Activated B cell treated with CpG ODN at 0.5 μM for 24 hours (primary cell): ENCODE results near the gene UBA6. TPM values are rescaled to one million over a fixed set of nuclear protein-coding genes. Genes with fewer than 3 reads are reported as not detected.

ENCODE experiments used
- ATAC-seq: fragments of 200-7000 bp; cut with Tn5 transposase; one replicate; pipeline ENCODE4 v1.10.0; 2021; ENCODE audit warnings: low read depth, mild to moderate bottlenecking, moderate library complexity
- CTCF ChIA-PET: fragments of 350-600 bp; sonication (Branson Sonifier 250); formaldehyde crosslinking; loops from one replicate; lab custom pipeline; 2021; ENCODE audit warnings: antibody characterized with exemption; lab: Charles Lee
- POLR2A ChIA-PET: fragments of 350-600 bp; sonication (Branson Sonifier 250); formaldehyde crosslinking; loops from one replicate; lab custom pipeline; 2021; ENCODE audit warnings: antibody characterized with exemption; lab: Charles Lee
- DNase-seq: peaks from one replicate; pipeline ENCODE4 v3.0.0; 2022
- H3K27ac Mint-ChIP-seq: one replicate; pipeline ENCODE4 v1.8.0; 2020; ENCODE audit warnings: mixed read lengths
- H3K27me3 Mint-ChIP-seq: one replicate; pipeline ENCODE4 v1.8.0; 2021; ENCODE audit warnings: mixed read lengths
- H3K36me3 Mint-ChIP-seq: one replicate; pipeline ENCODE4 v1.8.0; 2021; ENCODE audit warnings: low read depth, mixed read lengths
- H3K4me1 Mint-ChIP-seq: one replicate; pipeline ENCODE4 v1.8.0; 2021; ENCODE audit warnings: mixed read lengths
- H3K4me3 Mint-ChIP-seq: one replicate; pipeline ENCODE4 v1.8.0; 2020; ENCODE audit warnings: mild to moderate bottlenecking, mixed read lengths
- H3K9me3 Mint-ChIP-seq: one replicate; pipeline ENCODE4 v1.8.0; 2020; ENCODE audit warnings: mixed read lengths
- intact Hi-C: fragments of 100-400 bp; cut with micrococcal nuclease; formaldehyde crosslinking; loops from one replicate; pipeline ENCODE4 v1.15.1; 2024
- total RNA-seq: library from RNA; stranded (reverse); gene quantifications from 2 replicates; pipeline ENCODE4 v1.2.3, GENCODE V29; 2022
- TF ChIP-seq, protein P1 (sequence below): fragments of 200-600 bp; IDR thresholded peaks from one replicate; pipeline ENCODE4 v1.8.0; 2022; ENCODE audit warnings: antibody characterized with exemption, mild to moderate bottlenecking

UBA6 gene
- total RNA-seq, 1 donor from 2014 or later = 70.4 TPM

DNA sequence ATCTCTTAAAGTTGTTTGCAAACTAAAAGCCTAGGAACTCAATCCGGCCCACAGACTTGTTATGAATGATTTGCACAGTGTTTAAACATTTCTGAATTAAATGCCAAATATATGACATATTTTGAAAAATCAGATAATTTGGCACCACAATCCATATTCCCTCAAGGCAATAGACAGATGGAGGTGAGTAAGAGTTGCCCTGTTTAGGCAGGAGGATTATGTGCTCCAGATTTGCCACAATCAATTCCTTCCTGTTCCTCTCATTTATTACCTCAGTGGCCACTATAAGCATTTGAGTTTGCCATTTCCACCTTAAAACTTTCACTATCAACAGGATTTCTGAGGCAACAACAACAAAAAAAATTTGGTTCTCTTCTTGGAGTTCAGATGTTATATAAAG is 18.7 kb downstream of the UBA6 start:
- ATAC-seq (no peak), DNase-seq (no peak)
- peaks cover 49% of the 10 kb centered on the region for H3K36me3 Mint-ChIP-seq
- ChIA-PET POLR2A (no interaction called here), CTCF (no interaction called here)
- TF ChIP-seq, protein P1, sequence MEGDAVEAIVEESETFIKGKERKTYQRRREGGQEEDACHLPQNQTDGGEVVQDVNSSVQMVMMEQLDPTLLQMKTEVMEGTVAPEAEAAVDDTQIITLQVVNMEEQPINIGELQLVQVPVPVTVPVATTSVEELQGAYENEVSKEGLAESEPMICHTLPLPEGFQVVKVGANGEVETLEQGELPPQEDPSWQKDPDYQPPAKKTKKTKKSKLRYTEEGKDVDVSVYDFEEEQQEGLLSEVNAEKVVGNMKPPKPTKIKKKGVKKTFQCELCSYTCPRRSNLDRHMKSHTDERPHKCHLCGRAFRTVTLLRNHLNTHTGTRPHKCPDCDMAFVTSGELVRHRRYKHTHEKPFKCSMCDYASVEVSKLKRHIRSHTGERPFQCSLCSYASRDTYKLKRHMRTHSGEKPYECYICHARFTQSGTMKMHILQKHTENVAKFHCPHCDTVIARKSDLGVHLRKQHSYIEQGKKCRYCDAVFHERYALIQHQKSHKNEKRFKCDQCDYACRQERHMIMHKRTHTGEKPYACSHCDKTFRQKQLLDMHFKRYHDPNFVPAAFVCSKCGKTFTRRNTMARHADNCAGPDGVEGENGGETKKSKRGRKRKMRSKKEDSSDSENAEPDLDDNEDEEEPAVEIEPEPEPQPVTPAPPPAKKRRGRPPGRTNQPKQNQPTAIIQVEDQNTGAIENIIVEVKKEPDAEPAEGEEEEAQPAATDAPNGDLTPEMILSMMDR = no peak
- H3K27ac Mint-ChIP-seq = no peak overlapping the region
- H3K9me3 Mint-ChIP-seq = no peaks in the 10 kb centered on the region
- no peak overlapping the region for H3K4me3 Mint-ChIP-seq
- intact Hi-C loops = no loop called here
- no peaks in the 10 kb centered on the region for H3K4me1 Mint-ChIP-seq
- H3K27me3 Mint-ChIP-seq = no peaks in the 10 kb centered on the region

DNA sequence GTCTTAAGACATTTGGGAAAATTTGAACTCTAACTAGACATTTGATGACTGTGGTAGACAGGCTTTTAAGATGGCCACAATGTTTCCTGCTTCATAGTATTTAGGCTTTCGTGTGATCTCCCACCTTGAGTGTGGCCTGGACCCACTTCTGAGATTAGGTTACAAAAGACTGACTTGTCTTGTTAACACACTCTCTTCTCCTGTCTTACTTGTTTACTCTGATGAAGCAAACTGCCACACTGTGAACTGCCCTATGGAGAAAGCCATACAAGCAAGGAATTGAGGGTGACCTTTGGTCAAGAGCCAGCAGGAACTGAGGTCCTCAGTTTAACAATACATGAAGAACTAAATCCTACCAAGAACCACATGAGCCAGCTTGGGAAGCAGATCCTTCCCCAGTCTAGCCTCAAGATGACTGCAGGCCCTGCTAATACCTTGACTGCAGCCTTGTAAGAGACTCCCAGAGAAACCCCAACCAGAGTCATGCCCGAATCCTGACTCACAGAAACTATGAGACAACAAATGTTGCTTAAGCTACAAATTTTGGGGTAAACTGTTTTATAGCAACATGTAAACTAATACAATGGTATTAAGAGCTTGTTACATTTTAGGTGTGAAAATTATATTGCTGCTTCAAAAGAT is 20.3 kb downstream of the UBA6 start:
- CTCF ChIA-PET = no interaction called here
- Mint-ChIP-seq H3K4me3 (no peak overlapping the region), H3K9me3 (no peaks in the 10 kb centered on the region), H3K27ac (no peak overlapping the region), H3K4me1 (no peaks in the 10 kb centered on the region), H3K27me3 (no peaks in the 10 kb centered on the region), H3K36me3 (peaks cover 57% of the 10 kb centered on the region)
- DNase-seq = no peak
- TF ChIP-seq, protein P1 = no peak
- intact Hi-C loops = loop anchor here (2.0 kb wide), 1 partner anchor 16 kb away; no protein-coding TSS in a partner anchor
- no peak for ATAC-seq
- POLR2A ChIA-PET = no interaction called here

DNA sequence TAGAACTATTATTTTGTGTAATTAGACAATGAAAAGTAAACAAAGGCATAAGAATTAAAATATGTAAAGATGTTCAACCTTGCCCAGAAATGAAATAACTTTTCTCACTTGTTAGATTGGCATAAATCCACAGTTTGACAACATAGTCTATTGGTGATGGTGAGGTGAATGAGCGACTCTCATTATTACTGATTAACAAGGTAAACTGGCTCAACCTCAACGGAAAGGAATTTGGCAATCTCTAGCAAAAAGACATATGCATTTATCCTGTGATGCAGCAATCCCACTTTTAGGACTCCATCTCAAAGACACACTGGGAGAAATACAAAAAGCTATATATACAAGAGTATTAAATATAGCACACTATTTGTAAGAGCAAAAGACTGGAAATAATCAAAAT is 22.3 kb downstream of the UBA6 start:
- Mint-ChIP-seq H3K36me3 (peaks cover 70% of the 10 kb centered on the region), H3K9me3 (no peaks in the 10 kb centered on the region), H3K27ac (no peak overlapping the region), H3K4me3 (no peak overlapping the region), H3K27me3 (no peaks in the 10 kb centered on the region), H3K4me1 (no peaks in the 10 kb centered on the region)
- POLR2A ChIA-PET = no interaction called here
- CTCF ChIA-PET = no interaction called here
- DNase-seq (no peak), ATAC-seq (no peak)
- intact Hi-C loops = loop anchor here (2.0 kb wide), 1 partner anchor 16 kb away; no protein-coding TSS in a partner anchor
- TF ChIP-seq, protein P1 = no peak

DNA sequence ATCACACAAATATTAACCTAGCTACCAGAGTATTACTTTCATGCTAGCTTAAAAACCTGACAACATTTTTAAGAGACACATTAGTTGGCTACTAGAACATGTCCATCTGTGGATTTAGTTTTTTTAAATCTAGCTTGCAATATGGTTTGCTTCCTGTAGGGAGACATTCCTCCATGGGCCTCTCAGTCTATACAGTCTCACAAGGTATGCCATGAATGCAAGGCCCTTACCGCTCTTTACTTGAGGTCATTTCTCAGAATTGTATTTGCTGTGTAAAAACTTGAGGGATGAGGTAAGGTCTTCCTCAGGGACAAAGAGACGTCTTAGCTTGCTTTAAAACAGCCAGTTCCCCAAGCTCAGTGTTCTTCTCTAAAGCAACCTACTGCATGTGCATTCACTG is 26.9 kb downstream of the UBA6 start:
- TF ChIP-seq, protein P1 = no peak
- Mint-ChIP-seq H3K36me3 (peaks cover 80% of the 10 kb centered on the region), H3K4me3 (no peak overlapping the region), H3K27ac (no peak overlapping the region), H3K27me3 (no peaks in the 10 kb centered on the region), H3K9me3 (no peaks in the 10 kb centered on the region), H3K4me1 (no peaks in the 10 kb centered on the region)
- intact Hi-C loops = no loop called here
- ATAC-seq (no peak), DNase-seq (no peak)
- ChIA-PET POLR2A (interaction anchor here (0.7 kb wide), 1 partner anchor 127 kb away, joined by 3 read pairs; no protein-coding TSS in a partner anchor), CTCF (interaction anchor here (1.6 kb wide), 1 partner anchor 41 kb away, joined by 4 read pairs; no protein-coding TSS in a partner anchor)

DNA sequence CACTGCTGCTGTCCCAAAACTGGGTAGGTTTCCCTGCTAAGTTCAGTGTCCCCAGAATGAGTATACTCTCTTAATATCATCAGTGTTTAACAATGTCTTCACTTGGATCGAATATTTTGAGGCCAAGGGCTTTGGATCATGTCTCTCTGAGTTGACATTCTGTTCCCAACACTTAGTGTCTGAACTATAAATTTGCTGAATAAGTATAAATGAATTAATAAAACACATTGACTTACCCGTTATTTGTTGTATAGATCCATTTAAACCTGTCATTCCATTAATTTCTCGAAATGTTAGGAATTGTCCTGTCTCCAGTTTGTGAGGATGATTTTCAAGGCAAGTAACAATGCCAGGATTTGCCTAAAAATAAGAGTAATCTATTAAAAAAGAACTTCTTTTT is 32.6 kb downstream of the UBA6 start:
- DNase-seq (no peak), ATAC-seq (no peak)
- ChIA-PET CTCF (no interaction called here), POLR2A (no interaction called here)
- no peak overlapping the region for H3K27ac Mint-ChIP-seq
- H3K36me3 Mint-ChIP-seq = peaks cover 71% of the 10 kb centered on the region
- no peak overlapping the region for H3K4me3 Mint-ChIP-seq
- H3K27me3 Mint-ChIP-seq = no peaks in the 10 kb centered on the region
- no peaks in the 10 kb centered on the region for H3K4me1 Mint-ChIP-seq
- TF ChIP-seq, protein P1 = no peak
- intact Hi-C loops = no loop called here
- no peaks in the 10 kb centered on the region for H3K9me3 Mint-ChIP-seq
